ENCODE data around the gene PTGFR.

PTGFR gene

DNA sequence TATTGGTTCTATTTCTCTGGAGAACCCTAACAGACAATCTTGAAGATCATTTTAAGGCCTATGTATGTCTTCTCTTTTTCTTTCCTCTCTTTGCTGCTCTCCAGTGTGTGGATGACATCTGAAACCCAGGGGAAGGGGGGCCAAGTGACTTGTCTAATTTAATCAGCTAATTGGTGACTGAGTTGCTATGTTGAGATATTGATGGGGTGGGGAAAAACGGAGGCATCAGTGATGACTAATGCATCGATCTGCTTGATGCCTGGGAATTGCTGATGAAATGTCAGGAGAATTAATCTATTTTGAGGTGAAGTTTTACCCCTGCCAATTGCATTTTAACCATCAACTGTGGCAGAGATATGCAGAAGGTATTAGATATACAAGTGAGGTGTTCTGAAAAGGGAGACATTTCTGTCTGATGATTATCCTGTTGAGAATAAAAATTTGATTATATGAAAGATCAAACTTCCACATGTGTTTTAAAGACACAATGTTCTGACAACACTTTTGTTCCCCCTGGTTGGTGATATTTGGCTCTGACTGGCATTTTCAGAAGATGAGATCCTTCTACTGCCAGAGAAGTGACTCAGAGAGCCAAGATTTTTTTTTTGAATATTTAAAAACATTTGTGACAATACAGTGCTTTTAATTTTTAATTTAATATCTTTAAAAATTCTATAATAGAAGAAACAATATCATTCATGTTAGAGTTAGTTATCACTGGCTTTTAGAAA lies 18.7 kb upstream of the PTGFR start:
- no peak overlapping the region; the same call in 1 of the 2 replicates for H3K27ac ChIP-seq
- TF ChIP-seq ZFX (IDR thresholded peaks at IDR 0.05), result no peak
- TF ChIP-seq, protein P1, sequence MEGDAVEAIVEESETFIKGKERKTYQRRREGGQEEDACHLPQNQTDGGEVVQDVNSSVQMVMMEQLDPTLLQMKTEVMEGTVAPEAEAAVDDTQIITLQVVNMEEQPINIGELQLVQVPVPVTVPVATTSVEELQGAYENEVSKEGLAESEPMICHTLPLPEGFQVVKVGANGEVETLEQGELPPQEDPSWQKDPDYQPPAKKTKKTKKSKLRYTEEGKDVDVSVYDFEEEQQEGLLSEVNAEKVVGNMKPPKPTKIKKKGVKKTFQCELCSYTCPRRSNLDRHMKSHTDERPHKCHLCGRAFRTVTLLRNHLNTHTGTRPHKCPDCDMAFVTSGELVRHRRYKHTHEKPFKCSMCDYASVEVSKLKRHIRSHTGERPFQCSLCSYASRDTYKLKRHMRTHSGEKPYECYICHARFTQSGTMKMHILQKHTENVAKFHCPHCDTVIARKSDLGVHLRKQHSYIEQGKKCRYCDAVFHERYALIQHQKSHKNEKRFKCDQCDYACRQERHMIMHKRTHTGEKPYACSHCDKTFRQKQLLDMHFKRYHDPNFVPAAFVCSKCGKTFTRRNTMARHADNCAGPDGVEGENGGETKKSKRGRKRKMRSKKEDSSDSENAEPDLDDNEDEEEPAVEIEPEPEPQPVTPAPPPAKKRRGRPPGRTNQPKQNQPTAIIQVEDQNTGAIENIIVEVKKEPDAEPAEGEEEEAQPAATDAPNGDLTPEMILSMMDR (conservative IDR thresholded peaks at IDR 0.05), result no peak

DNA sequence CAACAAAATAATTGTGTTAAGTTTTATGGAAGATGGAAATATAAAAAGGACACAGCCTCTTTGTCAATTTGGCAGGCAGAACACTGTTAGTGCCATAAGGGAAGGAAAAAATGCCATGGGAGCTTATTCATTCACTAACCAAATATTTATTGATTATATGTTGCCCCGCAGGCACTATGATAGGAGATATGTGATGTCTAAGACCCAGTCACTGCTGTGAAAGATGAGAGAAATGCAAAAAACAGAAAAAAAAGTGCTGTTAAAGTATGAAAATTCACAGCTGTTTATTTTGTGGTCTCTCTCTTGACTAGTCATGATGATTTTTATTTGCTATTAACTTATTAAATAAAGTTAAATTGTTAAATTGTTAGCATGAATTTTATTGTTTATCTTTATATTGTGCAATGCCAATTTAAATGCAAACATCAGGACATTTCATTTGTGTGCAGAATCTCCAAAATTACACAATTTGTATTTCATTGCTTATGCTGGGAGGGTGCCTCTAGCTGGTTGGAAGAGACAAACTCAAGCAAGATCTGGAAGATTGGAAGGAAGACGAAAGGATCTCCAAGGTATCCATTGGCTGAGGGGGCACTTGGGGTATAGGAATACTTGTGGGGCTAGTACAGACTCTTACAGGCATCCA lies 17.8 kb upstream of the PTGFR start:
- TF ChIP-seq, protein P1 (conservative IDR thresholded peaks at IDR 0.05), result no peak; the same call in 1 of the 2 replicates
- no peak for TF ChIP-seq ZFX (IDR thresholded peaks at IDR 0.05)
- peak overlapping the region; percentile 95 for H3K27ac ChIP-seq

DNA sequence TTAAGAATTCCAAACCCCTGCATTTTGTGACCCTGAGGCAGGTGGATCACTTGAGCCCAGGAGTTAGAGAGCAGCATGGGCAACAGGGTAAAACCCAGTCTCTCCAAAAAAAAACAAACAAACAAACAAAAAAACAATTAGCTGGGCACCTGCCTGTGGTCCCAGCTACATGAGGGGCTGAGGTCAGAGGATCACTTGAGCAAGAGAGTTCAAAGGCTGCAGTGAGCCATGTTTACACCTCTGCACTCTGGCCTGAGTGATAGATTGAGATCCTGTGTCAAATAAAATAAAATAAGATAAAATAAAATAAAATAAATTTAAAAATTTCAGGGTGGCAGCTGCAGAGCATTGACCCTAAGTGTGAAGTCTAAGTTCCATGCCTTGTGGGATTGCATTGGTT lies 16.7 kb upstream of the PTGFR start:
- TF ChIP-seq, protein P1 (conservative IDR thresholded peaks at IDR 0.05), result no peak
- no peak for TF ChIP-seq ZFX (IDR thresholded peaks at IDR 0.05)
- peak overlapping the region; percentile 95 for H3K27ac ChIP-seq

DNA sequence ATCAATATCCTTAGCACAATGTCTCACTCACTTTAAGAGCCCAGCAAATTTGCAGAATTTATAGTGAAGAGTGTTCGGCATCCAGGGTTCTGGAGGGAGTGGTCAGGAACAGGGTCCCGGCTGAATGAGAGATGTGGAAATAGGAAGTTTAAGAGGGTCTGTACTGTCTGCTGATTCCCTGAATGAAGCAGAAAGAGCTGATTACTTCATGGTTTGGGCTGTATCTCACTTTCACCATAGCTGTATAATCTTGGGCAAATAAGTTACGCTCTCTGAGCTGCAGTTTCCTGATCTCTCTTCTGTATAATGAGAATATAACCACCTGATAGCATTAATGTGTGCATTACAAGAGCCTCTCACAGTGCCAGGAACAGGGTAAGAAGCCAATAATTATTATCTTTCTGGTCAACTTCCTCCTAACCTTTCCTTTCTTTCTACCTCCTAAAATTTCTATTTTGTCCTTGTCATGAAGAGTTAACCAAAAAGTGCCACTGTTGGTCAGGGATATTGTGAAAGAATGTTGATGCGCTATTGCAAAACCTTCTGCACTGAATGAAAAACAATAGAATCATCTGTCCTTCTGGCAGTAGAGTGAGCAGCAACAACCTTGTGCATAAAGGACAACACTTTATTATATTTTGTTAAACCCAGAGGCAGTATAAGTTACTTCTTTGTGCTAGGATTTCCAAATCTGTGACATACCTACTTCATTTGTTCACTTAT lies 14.7 kb upstream of the PTGFR start:
- no peak overlapping the region for H3K27ac ChIP-seq
- TF ChIP-seq, protein P1 (conservative IDR thresholded peaks at IDR 0.05), result no peak
- TF ChIP-seq ZFX (IDR thresholded peaks at IDR 0.05), result no peak

DNA sequence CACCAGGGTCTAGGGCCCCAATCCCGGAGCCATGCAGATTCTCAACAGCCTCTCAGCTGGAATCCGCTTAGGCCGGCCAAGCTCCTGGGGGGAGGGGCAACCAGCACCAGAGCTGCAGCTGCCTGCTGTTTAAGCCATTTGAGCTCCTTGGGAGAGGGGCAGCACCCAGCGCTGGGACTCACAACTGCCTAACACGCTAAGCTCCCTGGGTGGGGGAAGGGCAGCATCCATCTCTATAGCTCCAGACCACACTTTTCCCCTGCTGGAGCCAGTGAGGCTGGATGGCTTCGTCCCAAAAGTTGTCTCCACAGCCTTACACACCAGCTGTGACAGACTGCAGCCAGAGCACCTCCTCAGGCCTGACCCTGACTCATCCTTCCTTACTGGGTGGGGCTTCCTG lies 6.9 kb upstream of the PTGFR start:
- no peak for TF ChIP-seq ZFX (IDR thresholded peaks at IDR 0.05)
- TF ChIP-seq, protein P1 (conservative IDR thresholded peaks at IDR 0.05), result no peak
- H3K27ac ChIP-seq, result no peak overlapping the region

DNA sequence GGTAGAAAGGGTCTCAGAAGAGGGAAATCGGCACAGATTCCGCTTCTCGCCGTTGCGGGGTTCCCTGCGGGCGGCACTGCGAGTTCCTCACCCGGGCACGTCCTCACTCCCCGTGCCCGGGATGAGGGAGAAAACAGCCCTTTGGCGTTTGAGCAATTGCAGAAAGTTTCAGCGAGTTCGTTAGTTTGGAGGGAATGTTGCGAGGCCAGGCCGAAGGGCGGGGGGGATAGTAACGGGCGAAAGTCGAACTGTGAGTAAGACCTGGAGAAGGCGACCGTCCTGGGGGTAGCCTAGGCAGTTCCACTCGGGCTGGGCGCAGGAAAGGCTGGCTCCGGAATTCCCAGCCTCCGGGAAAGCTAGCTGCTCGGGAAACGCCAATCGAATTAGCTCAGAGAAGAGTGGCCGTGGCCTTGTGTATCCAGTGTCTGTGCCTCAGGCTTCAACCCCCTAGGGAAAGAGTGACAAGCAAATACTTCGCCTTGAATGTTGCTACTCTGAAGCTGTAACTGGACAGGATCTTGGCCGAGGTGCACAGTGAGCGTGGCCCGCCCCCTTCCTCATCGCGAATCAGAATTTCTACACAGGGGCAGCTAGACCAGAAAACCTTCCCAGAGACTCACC lies 787 bp downstream of the PTGFR start:
- TF ChIP-seq, protein P1 (conservative IDR thresholded peaks at IDR 0.05), result no peak
- no peak for TF ChIP-seq ZFX (IDR thresholded peaks at IDR 0.05)
- peak overlapping the region; percentile 92 for H3K27ac ChIP-seq

All from C4-2B (cell line).